Sigmoid colon (tissue), 7 donors: Measurements from ENCODE around the gene ZDHHC5. TPM values are rescaled to one million over a fixed set of nuclear protein-coding genes. Genes with fewer than 3 reads are reported as not detected.

Experiments
- DNase-seq: peaks from one replicate; pipeline ENCODE4 v3.0.0-alpha.2; 2019
- H3K27ac ChIP-seq, 4 donors: fragments of 200-600 bp; sonication (generic); one replicate each; pipeline ENCODE4 v1.5.1; 2016 to 2019; ENCODE audit warnings: mild to moderate bottlenecking in 1 of 4
- H3K27me3 ChIP-seq, 3 donors: fragments of 200-600 bp; sonication (generic); one replicate each; pipeline ENCODE4 v1.5.1; 2019; ENCODE audit warnings: mild to moderate bottlenecking in 1 of 3
- H3K36me3 ChIP-seq, 4 donors: fragments of 200-600 bp; sonication (generic); one replicate each; pipeline ENCODE4 v1.5.1; 2016 to 2019
- H3K4me1 ChIP-seq, 4 donors: fragments of 200-600 bp; sonication (generic); one replicate each; pipeline ENCODE4 v1.5.1; 2017 to 2019
- H3K4me3 ChIP-seq, 4 donors: fragments of 200-600 bp; sonication (generic); one replicate each; pipeline ENCODE4 v1.5.1; 2017 to 2019; ENCODE audit warnings: mild to moderate bottlenecking in 2 of 4, moderate library complexity in 1 of 4
- H3K9me3 ChIP-seq, 4 donors: fragments of 200-600 bp in 3 of 4; sonication (generic) in 3 of 4; one replicate each; pipeline versions ENCODE4 v1.5.1 to v1.6.1; 2013 to 2019
- CTCF ChIP-seq, 4 experiments: fragments of 450-650 bp in 3 of 4; fragments of 200-600 bp in 1 of 4; IDR thresholded peaks; one replicate each; pipeline ENCODE4 v1.5.1; 2016 to 2019; ENCODE audit warnings: antibody characterized with exemption in 4 of 4, mild to moderate bottlenecking in 3 of 4, moderate library complexity in 2 of 4
- EP300 ChIP-seq, 4 donors: sonication (generic); formaldehyde crosslinking; IDR thresholded peaks; one replicate each; pipeline ENCODE4 v1.6.1; 2017; ENCODE audit warnings: antibody characterized with exemption in 4 of 4
- POLR2A ChIP-seq, 2 donors: fragments of 450-650 bp; IDR thresholded peaks; one replicate each; pipeline ENCODE4 v1.6.1; 2016; ENCODE audit warnings: antibody characterized with exemption in 2 of 2, mild to moderate bottlenecking in 2 of 2, moderate library complexity in 2 of 2
- POLR2AphosphoS5 ChIP-seq, 4 donors: sonication (generic); formaldehyde crosslinking; IDR thresholded peaks; one replicate each; pipeline ENCODE4 v1.6.1; 2017; ENCODE audit warnings: antibody characterized with exemption in 4 of 4
- WGBS, 2 donors: extraction: QIAGEN DNeasy Blood & Tissue Kit; methylation state at CpG; one replicate each; pipeline ENCODE4 v1.1.7; 2013; 5-methylcytosine and 5-hydroxymethylcytosine counted together
- intact Hi-C: fragments of 100-400 bp; cut with DNase I; formaldehyde crosslinking; loops from one replicate; pipeline ENCODE4 v1.15.1; 2023
- polyA plus RNA-seq, 3 donors: library from polyadenylated mRNA; stranded (reverse); fragments of 200-250 nt; gene quantifications; one replicate each; pipeline ENCODE4 v1.2.3, GENCODE V29; 2013
- total RNA-seq, 4 donors: library from RNA; depleted of rRNA; stranded (reverse); fragments of >200 nt; gene quantifications; one replicate each; pipeline ENCODE4 v1.1.0, GENCODE V29; 2016
- donor health status: healthy with polysubstance abuse.
- donor health status: Bipolar disorder and iron deficiency.
- donor health status: healthy.

The ZDHHC5 gene
- total and polyA plus RNA-seq, 7 donors = 13.6 to 42.5 (median 28.0) TPM

GRCh38 chr11:57646194-57646798, 21.6 kb upstream of the ZDHHC5 start:
- WGBS, 2 donors = 38 to 59% methylated on average over 10 of the region's 10 CpGs
- H3K36me3 ChIP-seq = no peaks in the 10 kb centered on the region
- peak; percentile 70 for DNase-seq
- H3K4me3 ChIP-seq = no peak overlapping the region
- peaks cover 0 to 60% (median 57%) of the 10 kb centered on the region in 4 donors for H3K4me1 ChIP-seq
- intact Hi-C loops = no loop called here
- peak overlapping the region in 1 of 4 donors; percentile 56 for H3K27ac ChIP-seq
- no peak for TF ChIP-seq CTCF (IDR thresholded peaks at IDR 0.05)
- no peak for TF ChIP-seq POLR2AphosphoS5 (IDR thresholded peaks at IDR 0.05)
- no peak for TF ChIP-seq POLR2A (IDR thresholded peaks at IDR 0.05)
- no peak for TF ChIP-seq EP300 (IDR thresholded peaks at IDR 0.05)
- no peaks in the 10 kb centered on the region for H3K9me3 ChIP-seq
- peaks cover 32 to 60% (median 44%) of the 10 kb centered on the region in 3 donors for H3K27me3 ChIP-seq

- peaks cover 0 to 59% (median 56%) of the 10 kb centered on the region in 4 donors for H3K4me1 ChIP-seq
- WGBS, 2 donors = 11% methylated on average over 23 of the region's 23 CpGs
- H3K27ac ChIP-seq = no peak overlapping the region
- no peak overlapping the region for H3K4me3 ChIP-seq
- DNase-seq = no peak
- intact Hi-C loops = no loop called here
- H3K36me3 ChIP-seq = no peaks in the 10 kb centered on the region
- peaks cover 32 to 65% (median 48%) of the 10 kb centered on the region in 3 donors for H3K27me3 ChIP-seq
- H3K9me3 ChIP-seq = no peaks in the 10 kb centered on the region
- TF ChIP-seq POLR2AphosphoS5 (IDR thresholded peaks at IDR 0.05) (no peak), CTCF (IDR thresholded peaks at IDR 0.05) (no peak)
Observed at GRCh38 chr11:57646799-57647303, 21.1 kb upstream of the ZDHHC5 start.

GRCh38 chr11:57647372-57647771, 20.5 kb upstream of the ZDHHC5 start:
- no peak overlapping the region for H3K27ac ChIP-seq
- TF ChIP-seq CTCF (IDR thresholded peaks at IDR 0.05) (no peak), POLR2A (IDR thresholded peaks at IDR 0.05) (no peak)
- peaks cover 32 to 71% (median 48%) of the 10 kb centered on the region in 3 donors for H3K27me3 ChIP-seq
- 10 to 11% methylated on average over 10 of the region's 10 CpGs for WGBS, 2 donors
- no peaks in the 10 kb centered on the region for H3K36me3 ChIP-seq
- no peaks in the 10 kb centered on the region for H3K9me3 ChIP-seq
- intact Hi-C loops = no loop called here
- peaks cover 0 to 59% (median 56%) of the 10 kb centered on the region in 4 donors for H3K4me1 ChIP-seq
- DNase-seq = no peak
- no peak overlapping the region for H3K4me3 ChIP-seq

- WGBS, 2 donors = 11 to 14% methylated on average over 13 of the region's 13 CpGs
- intact Hi-C loops = no loop called here
- TF ChIP-seq POLR2AphosphoS5 (IDR thresholded peaks at IDR 0.05) (no peak), POLR2A (IDR thresholded peaks at IDR 0.05) (no peak), EP300 (IDR thresholded peaks at IDR 0.05) (no peak), CTCF (IDR thresholded peaks at IDR 0.05) (no peak)
- no peak for DNase-seq
- no peak overlapping the region for H3K27ac ChIP-seq
- no peaks in the 10 kb centered on the region for H3K9me3 ChIP-seq
- H3K36me3 ChIP-seq = no peaks in the 10 kb centered on the region
- H3K27me3 ChIP-seq = peaks cover 32 to 79% (median 48%) of the 10 kb centered on the region in 3 donors
- peak overlapping the region in 3 of 4 donors; percentile 30 to 45 (median 43) for H3K4me3 ChIP-seq
- peaks cover 0 to 59% (median 56%) of the 10 kb centered on the region in 4 donors for H3K4me1 ChIP-seq
Observed at GRCh38 chr11:57647960-57648800, 19.7 kb upstream of the ZDHHC5 start.
